Neural crest cell (in vitro differentiated cells): Measurements from ENCODE around the gene C5orf15. TPM values are rescaled to one million over a fixed set of nuclear protein-coding genes. Genes with fewer than 3 reads are reported as not detected.
A peak's percentile ranks its signal among the peaks of the same experiment; 100 is the strongest.

ENCODE experiments used
- DNase-seq: peaks from one replicate; pipeline ENCODE4 v3.0.0; 2021; ENCODE audit warnings: low read depth, mixed read lengths, low spot score
- H3K27ac Mint-ChIP-seq: one replicate; pipeline ENCODE4 v1.8.0; 2021; ENCODE audit warnings: mild to moderate bottlenecking, mixed read lengths; ENCODE audit not compliant: unreplicated experiment
- H3K27me3 Mint-ChIP-seq: 2 replicates; pipeline ENCODE4 v1.8.0; 2021; ENCODE audit warnings: low read depth, mild to moderate bottlenecking, mixed read lengths
- H3K36me3 Mint-ChIP-seq: 2 replicates; pipeline ENCODE4 v1.8.0; 2021; ENCODE audit warnings: low read depth, mild to moderate bottlenecking, mixed read lengths
- H3K4me1 Mint-ChIP-seq: 2 replicates; pipeline ENCODE4 v1.8.0; 2021; ENCODE audit warnings: mixed read lengths
- H3K4me3 Mint-ChIP-seq: one replicate; pipeline ENCODE4 v1.8.0; 2021; ENCODE audit warnings: mild to moderate bottlenecking, mixed read lengths
- H3K9me3 Mint-ChIP-seq: 2 replicates; pipeline ENCODE4 v1.8.0; 2021; ENCODE audit warnings: mixed read lengths
- total RNA-seq: library from RNA; stranded (reverse); gene quantifications from 2 replicates; pipeline ENCODE4 v1.2.1, GENCODE V29; 2021
- TF ChIP-seq, protein P1 (sequence below): fragments of 200-600 bp; sonication (generic); conservative IDR thresholded peaks from 2 replicates; pipeline ENCODE4 v1.5.0; 2021; ENCODE audit warnings: antibody characterized with exemption, mild to moderate bottlenecking

The C5orf15 gene
- total RNA-seq, 1 donor from 2014 or later, result 38.4 TPM

DNA sequence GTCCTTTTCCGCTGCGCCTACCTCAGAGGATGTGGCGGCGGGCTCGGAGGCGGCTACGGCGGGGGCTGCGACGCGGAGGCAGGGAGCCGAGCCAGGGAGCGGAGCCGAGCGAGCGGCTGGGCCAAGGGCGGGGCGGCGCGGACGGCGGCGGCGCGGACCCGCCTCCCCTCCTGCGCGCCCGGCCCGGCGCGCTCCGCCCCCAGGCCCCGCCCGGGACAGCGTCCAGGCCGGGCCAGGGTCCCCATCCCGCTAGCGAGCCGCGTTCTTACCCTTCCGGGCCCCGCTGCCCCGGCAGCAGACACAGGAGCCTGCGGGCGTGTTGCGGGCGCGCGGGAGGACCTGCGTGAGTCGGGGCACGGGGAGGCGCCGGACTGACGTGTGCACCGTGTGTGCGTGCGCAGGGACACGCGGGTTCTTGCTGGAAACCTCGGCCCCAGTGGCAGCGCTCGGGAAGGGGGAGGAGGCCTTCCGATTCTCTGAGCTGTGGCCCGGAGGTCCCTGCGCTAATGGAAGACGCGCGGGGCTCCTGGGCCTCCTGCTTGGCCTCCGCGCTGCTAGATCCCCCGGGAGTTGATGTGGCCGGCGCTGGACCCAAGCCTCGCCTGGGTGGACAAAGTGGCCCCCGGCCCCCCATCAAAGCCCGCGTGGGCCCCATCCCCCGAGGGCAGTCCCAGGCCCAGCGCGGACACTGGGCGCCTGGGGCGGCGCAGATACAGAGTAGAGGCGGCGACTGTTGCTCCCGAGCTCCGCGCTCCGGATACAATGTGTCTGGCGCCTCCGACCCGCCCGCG lies 36.4 kb upstream of the C5orf15 start, which contains the start of gene VDAC1:
TSS of gene VDAC1 (minus strand) at position 350 of the 791 bp plus-strand sequence. CDS start 11,963 bp downstream, outside the sequence.
- Mint-ChIP-seq H3K36me3 (no peaks in the 10 kb centered on the region), H3K27ac (peak within 1 kb of the TSS; percentile 98), H3K27me3 (no peaks in the 10 kb centered on the region), H3K4me3 (peak within 1 kb of the TSS; percentile 99), H3K9me3 (no peaks in the 10 kb centered on the region), H3K4me1 (peaks cover 53% of the 10 kb centered on the region)
- TF ChIP-seq, protein P1, sequence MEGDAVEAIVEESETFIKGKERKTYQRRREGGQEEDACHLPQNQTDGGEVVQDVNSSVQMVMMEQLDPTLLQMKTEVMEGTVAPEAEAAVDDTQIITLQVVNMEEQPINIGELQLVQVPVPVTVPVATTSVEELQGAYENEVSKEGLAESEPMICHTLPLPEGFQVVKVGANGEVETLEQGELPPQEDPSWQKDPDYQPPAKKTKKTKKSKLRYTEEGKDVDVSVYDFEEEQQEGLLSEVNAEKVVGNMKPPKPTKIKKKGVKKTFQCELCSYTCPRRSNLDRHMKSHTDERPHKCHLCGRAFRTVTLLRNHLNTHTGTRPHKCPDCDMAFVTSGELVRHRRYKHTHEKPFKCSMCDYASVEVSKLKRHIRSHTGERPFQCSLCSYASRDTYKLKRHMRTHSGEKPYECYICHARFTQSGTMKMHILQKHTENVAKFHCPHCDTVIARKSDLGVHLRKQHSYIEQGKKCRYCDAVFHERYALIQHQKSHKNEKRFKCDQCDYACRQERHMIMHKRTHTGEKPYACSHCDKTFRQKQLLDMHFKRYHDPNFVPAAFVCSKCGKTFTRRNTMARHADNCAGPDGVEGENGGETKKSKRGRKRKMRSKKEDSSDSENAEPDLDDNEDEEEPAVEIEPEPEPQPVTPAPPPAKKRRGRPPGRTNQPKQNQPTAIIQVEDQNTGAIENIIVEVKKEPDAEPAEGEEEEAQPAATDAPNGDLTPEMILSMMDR, result no peak
- peak; percentile 64 for DNase-seq

DNA sequence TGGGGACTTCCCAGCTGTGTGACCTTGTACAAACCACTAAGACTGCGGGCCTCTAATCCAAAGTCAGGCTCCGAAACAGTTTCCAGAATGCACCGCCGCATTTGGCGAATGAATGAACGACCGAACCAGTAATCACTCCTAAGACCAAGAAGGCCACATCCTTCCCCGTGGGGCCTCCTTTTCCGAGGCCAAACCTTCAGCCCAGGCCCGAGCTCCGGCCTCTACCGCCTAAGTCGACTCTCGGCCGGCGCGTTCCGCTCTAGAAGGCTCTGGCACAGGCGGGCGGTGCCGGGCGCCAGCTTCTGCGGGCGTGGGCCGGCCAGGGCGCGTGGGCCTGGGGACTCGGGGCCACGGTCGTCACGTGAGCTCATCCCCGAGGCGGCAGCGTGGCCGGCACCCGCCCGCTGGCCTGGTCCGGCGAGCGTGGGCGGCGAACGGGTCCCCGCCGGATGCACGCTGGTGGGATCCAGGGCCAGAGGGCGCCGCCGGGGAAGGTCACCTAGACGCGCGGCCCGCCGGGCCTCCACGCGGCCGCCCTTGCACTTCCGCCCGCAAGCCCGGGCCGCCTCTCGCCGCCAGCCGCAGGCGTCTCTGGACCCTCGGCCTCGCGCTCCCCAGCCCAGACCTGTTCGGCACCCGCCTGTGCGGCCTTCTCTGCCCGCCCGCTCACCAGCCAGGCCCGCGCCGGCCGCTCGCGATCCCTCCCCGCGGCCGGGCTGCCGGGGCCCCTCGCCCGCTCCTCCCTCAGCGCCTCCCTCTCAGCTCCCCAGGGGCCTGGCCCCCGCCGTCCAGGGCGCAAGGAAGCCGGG lies 35.6 kb upstream of the C5orf15 start:
- DNase-seq, result peak; percentile 41
- peak overlapping the region; percentile 84 for H3K27ac Mint-ChIP-seq
- TF ChIP-seq, protein P1, result no peak
- peaks cover 58% of the 10 kb centered on the region for H3K4me1 Mint-ChIP-seq
- no peaks in the 10 kb centered on the region for H3K36me3 Mint-ChIP-seq
- no peaks in the 10 kb centered on the region for H3K9me3 Mint-ChIP-seq
- H3K4me3 Mint-ChIP-seq, result peak overlapping the region; percentile 99
- H3K27me3 Mint-ChIP-seq, result no peaks in the 10 kb centered on the region

DNA sequence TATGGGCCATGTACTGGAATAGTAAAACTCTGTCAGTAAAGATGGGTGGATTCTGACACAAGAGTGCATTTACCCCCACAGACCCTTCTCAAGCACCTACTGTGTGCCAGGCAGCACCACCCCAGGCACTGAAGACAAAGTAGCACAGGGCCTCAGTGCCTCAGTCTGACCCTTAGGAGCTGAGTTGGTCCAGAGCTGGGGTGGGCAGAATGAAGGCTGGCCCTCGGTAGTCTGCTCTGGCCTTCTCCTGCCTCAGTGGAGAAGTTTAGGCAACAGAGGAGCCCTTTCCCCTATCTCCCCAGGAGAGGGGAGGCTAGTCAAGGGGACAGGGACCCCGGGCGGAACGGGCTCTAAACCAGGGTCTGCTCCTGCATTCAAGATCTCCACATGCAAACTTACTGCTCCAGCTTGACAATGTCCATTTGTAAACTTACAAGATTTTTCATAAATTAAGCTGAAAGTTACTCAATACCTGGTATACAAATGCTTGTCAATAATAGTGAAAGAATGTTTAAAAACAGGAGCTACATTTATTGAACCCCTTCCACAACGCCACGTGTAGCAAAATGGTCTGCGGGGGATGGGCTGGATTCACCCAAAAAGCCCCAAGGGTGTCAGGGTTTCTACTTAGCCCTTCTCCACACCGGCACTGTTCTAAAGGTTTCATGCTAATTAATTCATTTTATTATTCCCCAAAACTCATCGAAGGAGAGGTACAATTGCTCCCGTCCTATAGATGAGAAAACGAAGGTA lies 34.8 kb upstream of the C5orf15 start:
- Mint-ChIP-seq H3K36me3 (no peaks in the 10 kb centered on the region), H3K27ac (peak overlapping the region; percentile 84), H3K27me3 (no peaks in the 10 kb centered on the region), H3K9me3 (no peaks in the 10 kb centered on the region), H3K4me1 (peaks cover 58% of the 10 kb centered on the region), H3K4me3 (peak overlapping the region; percentile 99)
- TF ChIP-seq, protein P1, result no peak
- DNase-seq, result no peak

DNA sequence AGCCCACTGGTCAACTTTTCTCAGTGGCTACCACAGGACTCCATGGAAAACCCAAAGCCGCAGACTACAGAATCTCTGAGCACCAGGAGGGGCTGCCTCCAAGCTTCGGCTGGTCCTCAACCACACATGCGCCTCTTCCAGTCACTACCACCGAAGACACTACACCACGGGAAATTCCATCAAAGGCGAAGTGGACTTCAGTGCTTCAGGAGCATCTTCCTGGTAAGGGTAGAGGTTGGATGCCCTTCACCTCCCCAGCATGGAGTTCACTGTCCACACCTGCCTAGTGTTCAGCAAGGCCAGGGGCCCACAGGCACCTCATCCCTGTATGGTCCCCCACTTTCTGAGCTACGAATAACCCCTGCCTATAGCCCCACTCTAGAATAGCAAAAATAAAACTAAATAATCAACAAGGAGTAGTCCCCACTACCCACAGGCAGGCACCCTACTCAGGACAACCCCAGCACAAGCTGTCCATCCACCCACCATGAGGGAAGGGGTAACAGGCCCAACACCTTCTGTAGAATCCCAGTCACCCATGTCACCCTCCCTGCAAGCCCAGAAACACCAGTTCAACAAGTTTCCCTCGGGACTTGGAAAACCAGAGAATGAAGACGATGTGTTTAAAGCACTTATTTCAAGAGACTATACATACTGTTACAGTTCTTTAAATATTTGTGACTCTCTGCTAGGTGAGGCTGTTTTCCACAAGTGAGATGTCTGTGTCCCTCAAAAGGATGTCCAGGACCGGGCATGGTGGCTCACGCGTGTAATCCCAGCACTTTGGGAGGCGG lies 33.7 kb upstream of the C5orf15 start:
- peaks cover 48% of the 10 kb centered on the region for H3K4me1 Mint-ChIP-seq
- H3K36me3 Mint-ChIP-seq, result no peaks in the 10 kb centered on the region
- no peaks in the 10 kb centered on the region for H3K27me3 Mint-ChIP-seq
- TF ChIP-seq, protein P1, result no peak
- peak overlapping the region; percentile 99 for H3K4me3 Mint-ChIP-seq
- H3K9me3 Mint-ChIP-seq, result no peaks in the 10 kb centered on the region
- no peak overlapping the region for H3K27ac Mint-ChIP-seq
- DNase-seq, result no peak
